Activated CD4-positive, alpha-beta T cell treated with anti-CD3 and anti-CD28 coated beads, Interleukin-2, amount 50 U/mL, for 48 hours (primary cell): ENCODE data around the gene DUSP19.
"Not testable (repeated sequence)": the region's sequence is repeated elsewhere in the genome, so short reads cannot be mapped to it uniquely, and the experiment has no call there.

Experiments
- DNase-seq, 2 experiments: peaks; one replicate each; pipeline ENCODE4 v3.0.0-alpha.2; 2020

Gene DUSP19

GRCh38 chr2:183078464-183079138 lies at the start of gene DUSP19:
DUSP19 (plus strand) TSS chr2:183078747; CDS start chr2:183078934, 187 bp downstream.
- peak; percentile 91 to 94 for DNase-seq

- no peak for DNase-seq
Measured at GRCh38 chr2:183029219-183029618, 49.3 kb upstream of the DUSP19 start.

- DNase-seq, result no peak
Measured at GRCh38 chr2:183031911-183032794, 46.4 kb upstream of the DUSP19 start.

GRCh38 chr2:183033951-183034350 lies 44.6 kb upstream of the DUSP19 start:
- no peak for DNase-seq

- no peak for DNase-seq
Measured at GRCh38 chr2:183034806-183035205, 43.7 kb upstream of the DUSP19 start.

- no peak for DNase-seq
Measured at GRCh38 chr2:183035298-183035953, 43.1 kb upstream of the DUSP19 start.

- DNase-seq, result no peak
Measured at GRCh38 chr2:183035954-183036669, 42.4 kb upstream of the DUSP19 start.

GRCh38 chr2:183037074-183037552 lies 41.4 kb upstream of the DUSP19 start:
- no peak for DNase-seq

- DNase-seq, result peak in 1 of 2 experiments; percentile 57
Measured at GRCh38 chr2:183037553-183038340, 40.8 kb upstream of the DUSP19 start.

GRCh38 chr2:183038341-183039300 lies 39.9 kb upstream of the DUSP19 start, which contains the start of gene NCKAP1:
NCKAP1 (minus strand) TSS chr2:183038457; CDS start chr2:183038099, 358 bp downstream.
- DNase-seq, result peak; percentile 90

- DNase-seq, result no peak
Measured at GRCh38 chr2:183040604-183041003, 37.9 kb upstream of the DUSP19 start.

GRCh38 chr2:183043580-183043979 lies 35.0 kb upstream of the DUSP19 start:
- not testable (repeated sequence) for DNase-seq

- not testable (repeated sequence) for DNase-seq
Measured at GRCh38 chr2:183047486-183048125, 30.9 kb upstream of the DUSP19 start.

GRCh38 chr2:183049420-183049819 lies 29.1 kb upstream of the DUSP19 start:
- no peak for DNase-seq

- no peak for DNase-seq
Measured at GRCh38 chr2:183057333-183057985, 21.1 kb upstream of the DUSP19 start.

- DNase-seq, result no peak
Measured at GRCh38 chr2:183059561-183059960, 19.0 kb upstream of the DUSP19 start.

- no peak for DNase-seq
Measured at GRCh38 chr2:183060571-183061231, 17.8 kb upstream of the DUSP19 start.

- no peak for DNase-seq
Measured at GRCh38 chr2:183063083-183063482, 15.5 kb upstream of the DUSP19 start.

- no peak for DNase-seq
Measured at GRCh38 chr2:183068561-183068960, 10.0 kb upstream of the DUSP19 start.
